Naive thymus-derived CD4-positive, alpha-beta T cell (primary cell): Measurements from ENCODE around the gene CRTC1. TPM values are rescaled to one million over a fixed set of nuclear protein-coding genes. Genes with fewer than 3 reads are reported as not detected.

Experiments used
- ATAC-seq: fragments of 150-1000 bp; cut with Tn5 transposase; 2 replicates; pipeline ENCODE4 v1.10.0; 2021; ENCODE audit warnings: mild to moderate bottlenecking, moderate library complexity
- CTCF ChIA-PET: fragments of 350-600 bp; sonication (Branson Sonifier 250); formaldehyde crosslinking; loops from one replicate; lab custom pipeline; 2021; ENCODE audit warnings: antibody characterized with exemption; lab: Charles Lee
- POLR2A ChIA-PET: fragments of 350-600 bp; sonication (Branson Sonifier 250); formaldehyde crosslinking; loops from one replicate; lab custom pipeline; 2021; ENCODE audit warnings: antibody characterized with exemption, inconsistent platforms; lab: Charles Lee
- DNase-seq, 9 donors: peaks; one replicate each; pipeline versions ENCODE4 v3.0.0 to v3.0.0-alpha.2; 2020 to 2022; ENCODE audit warnings: mixed read lengths in 1 of 9
- H3K27ac ChIP-seq: one replicate; pipeline ENCODE4 v1.7.0; 2013; ENCODE audit warnings: mild to moderate bottlenecking, low read depth, low read length, moderate library complexity
- H3K27me3 ChIP-seq, 2 donors: one replicate each; pipeline ENCODE4 v1.7.0; 2013; ENCODE audit warnings: low read length in 2 of 2, mild to moderate bottlenecking in 2 of 2, moderate library complexity in 2 of 2; ENCODE audit not compliant: control insufficient read depth in 2 of 2, insufficient read depth in 2 of 2
- H3K36me3 ChIP-seq, 3 experiments: 1 replicate in 2 of 3; 2 replicates in 1 of 3; pipeline ENCODE4 v1.7.0; 2013; ENCODE audit warnings: low read length in 3 of 3, mild to moderate bottlenecking in 3 of 3, moderate library complexity in 1 of 3; ENCODE audit not compliant: insufficient read depth in 3 of 3, control insufficient read depth in 2 of 3
- H3K4me1 ChIP-seq, 2 donors: one replicate each; pipeline ENCODE4 v1.7.0; 2013; ENCODE audit warnings: low read length in 2 of 2, mild to moderate bottlenecking in 2 of 2, moderate library complexity in 1 of 2; ENCODE audit not compliant: control insufficient read depth in 2 of 2, insufficient read depth in 2 of 2
- H3K4me3 ChIP-seq: 2 replicates; pipeline ENCODE4 v1.7.0; 2013; ENCODE audit warnings: mild to moderate bottlenecking, low read length
- H3K9me3 ChIP-seq, 3 experiments: 1 replicate in 2 of 3; 2 replicates in 1 of 3; pipeline ENCODE4 v1.7.0; 2013; ENCODE audit warnings: low read length in 3 of 3; ENCODE audit not compliant: control insufficient read depth in 2 of 3
- H3K27ac Mint-ChIP-seq, 9 donors: one replicate each; pipeline ENCODE4 v1.8.0; 2020 to 2022; ENCODE audit warnings: mixed read lengths in 9 of 9, mild to moderate bottlenecking in 8 of 9, moderate library complexity in 5 of 9, inconsistent platforms in 2 of 9
- H3K27me3 Mint-ChIP-seq, 5 donors: one replicate each; pipeline ENCODE4 v1.8.0; 2021 to 2022; ENCODE audit warnings: mixed read lengths in 5 of 5, mild to moderate bottlenecking in 1 of 5
- H3K36me3 Mint-ChIP-seq, 5 donors: one replicate each; pipeline ENCODE4 v1.8.0; 2020 to 2022; ENCODE audit warnings: mixed read lengths in 5 of 5, mild to moderate bottlenecking in 3 of 5, inconsistent platforms in 1 of 5
- H3K4me1 Mint-ChIP-seq, 7 donors: one replicate each; pipeline ENCODE4 v1.8.0; 2020 to 2022; ENCODE audit warnings: mixed read lengths in 7 of 7, mild to moderate bottlenecking in 3 of 7, inconsistent platforms in 1 of 7
- H3K4me3 Mint-ChIP-seq, 10 donors: one replicate each; pipeline ENCODE4 v1.8.0; 2020 to 2022; ENCODE audit warnings: mild to moderate bottlenecking in 10 of 10, mixed read lengths in 10 of 10, moderate library complexity in 6 of 10, inconsistent platforms in 2 of 10
- H3K9me3 Mint-ChIP-seq, 11 donors: one replicate each; pipeline ENCODE4 v1.8.0; 2020 to 2022; ENCODE audit warnings: mixed read lengths in 11 of 11, mild to moderate bottlenecking in 4 of 11, inconsistent platforms in 1 of 11, moderate library complexity in 1 of 11
- intact Hi-C, 2 donors: fragments of 100-400 bp; cut with micrococcal nuclease; formaldehyde crosslinking; loops; one replicate each; pipeline ENCODE4 v1.15.1; 2023
- polyA plus RNA-seq, 2 donors: library from polyadenylated mRNA; unstranded; fragments of 300-500 nt; fragmentation: Illumina TruSeq; gene quantifications; one replicate each; pipeline ENCODE4 v1.2.3, GENCODE V29; 2021
- total RNA-seq, 6 experiments: library from RNA in 5 of 6; stranded (reverse) in 5 of 6; gene quantifications; 1 replicate in 5 of 6; 2 replicates in 1 of 6; pipeline ENCODE4 v1.2.3 and lab custom pipeline; 2021 to 2026

Gene CRTC1
- total and polyA plus RNA-seq, 7 experiments from 2014 or later = 0.97 to 23.4 (median 20.5) TPM

DNA sequence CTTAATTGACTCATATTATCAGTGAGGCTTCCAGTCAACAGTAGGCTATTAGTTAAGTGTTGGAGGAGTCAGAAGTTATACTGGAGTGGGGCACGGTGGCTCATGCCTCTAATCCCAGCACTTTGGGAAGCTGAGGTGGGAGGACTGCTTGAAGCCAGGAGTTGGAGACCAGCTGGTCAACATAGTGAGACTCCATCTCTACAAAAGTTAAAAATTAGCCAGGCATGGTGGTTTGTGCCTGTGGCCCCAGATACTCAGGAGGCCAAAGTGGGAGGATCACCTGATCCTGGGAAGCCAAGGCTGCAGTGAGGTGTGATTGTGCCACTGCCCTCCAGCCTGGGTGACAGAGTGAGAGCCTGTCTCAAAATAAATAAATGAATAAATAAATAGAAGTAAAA, 54.5 kb downstream of the CRTC1 start:
- DNase-seq (no peak), ATAC-seq (no peak)
- intact Hi-C loops = no loop called here
- Mint-ChIP-seq H3K4me1 (peaks cover 0 to 11% (median 0%) of the 10 kb centered on the region in 7 donors), H3K4me3 (no peak overlapping the region), H3K27me3 (no peaks in the 10 kb centered on the region), H3K9me3 (no peaks in the 10 kb centered on the region), H3K27ac (no peak overlapping the region), H3K36me3 (no peaks in the 10 kb centered on the region)
- no peak overlapping the region for H3K27ac ChIP-seq
- H3K4me1 ChIP-seq = no peaks in the 10 kb centered on the region
- no peaks in the 10 kb centered on the region for H3K36me3 ChIP-seq
- POLR2A ChIA-PET = no interaction called here
- no peak overlapping the region for H3K4me3 ChIP-seq
- H3K27me3 ChIP-seq = no peaks in the 10 kb centered on the region
- no peaks in the 10 kb centered on the region for H3K9me3 ChIP-seq
- CTCF ChIA-PET = no interaction called here

DNA sequence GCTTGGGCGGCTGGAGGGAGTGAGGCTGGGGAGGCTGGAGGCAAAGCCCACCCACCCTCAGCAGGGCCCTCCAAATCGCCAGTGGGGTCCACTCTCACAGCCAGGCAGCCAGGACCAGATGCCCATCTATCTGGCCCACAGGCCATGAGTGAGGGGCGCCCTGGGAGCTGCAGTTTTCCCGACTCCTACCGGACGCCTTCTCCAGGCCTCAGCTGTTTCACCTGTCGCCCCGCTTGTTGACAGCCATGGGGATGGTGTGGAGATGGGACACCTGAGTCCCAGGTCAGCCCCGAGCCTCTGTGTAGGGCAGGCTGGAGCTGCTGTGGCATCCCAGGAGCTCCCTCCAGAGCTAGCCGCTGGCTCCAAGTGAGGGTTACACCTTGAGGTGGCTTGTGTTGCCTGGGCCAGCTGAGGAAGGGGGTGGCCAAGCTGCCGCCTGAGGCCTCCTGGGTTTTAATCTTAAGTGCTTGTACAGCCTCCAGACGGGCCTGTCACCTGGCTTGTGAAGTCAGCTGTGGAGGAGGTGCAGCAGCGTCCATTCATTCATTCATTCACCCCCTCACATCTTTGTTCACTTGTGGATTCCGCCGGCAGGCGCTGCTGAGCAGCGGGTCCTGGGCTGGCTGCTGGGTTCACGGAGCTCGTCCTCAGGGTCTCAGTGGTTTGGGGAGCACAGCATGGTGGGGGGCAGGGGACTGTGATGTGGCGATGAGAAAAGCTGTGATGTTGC, 55.6 kb downstream of the CRTC1 start:
- no peaks in the 10 kb centered on the region for H3K9me3 Mint-ChIP-seq
- H3K27me3 ChIP-seq = no peaks in the 10 kb centered on the region
- ChIA-PET POLR2A (no interaction called here), CTCF (no interaction called here)
- intact Hi-C loops = no loop called here
- no peaks in the 10 kb centered on the region for H3K4me1 ChIP-seq
- no peak for DNase-seq
- ATAC-seq = no peak
- no peak overlapping the region for H3K4me3 Mint-ChIP-seq
- H3K36me3 ChIP-seq = peaks cover 0 to 6% (median 0%) of the 10 kb centered on the region in 3 experiments
- no peak overlapping the region for H3K27ac Mint-ChIP-seq
- H3K27me3 Mint-ChIP-seq = no peaks in the 10 kb centered on the region
- no peak overlapping the region for H3K27ac ChIP-seq
- no peaks in the 10 kb centered on the region for H3K36me3 Mint-ChIP-seq
- H3K9me3 ChIP-seq = no peaks in the 10 kb centered on the region
- H3K4me1 Mint-ChIP-seq = peaks cover 0 to 8% (median 0%) of the 10 kb centered on the region in 7 donors
- no peak overlapping the region for H3K4me3 ChIP-seq

DNA sequence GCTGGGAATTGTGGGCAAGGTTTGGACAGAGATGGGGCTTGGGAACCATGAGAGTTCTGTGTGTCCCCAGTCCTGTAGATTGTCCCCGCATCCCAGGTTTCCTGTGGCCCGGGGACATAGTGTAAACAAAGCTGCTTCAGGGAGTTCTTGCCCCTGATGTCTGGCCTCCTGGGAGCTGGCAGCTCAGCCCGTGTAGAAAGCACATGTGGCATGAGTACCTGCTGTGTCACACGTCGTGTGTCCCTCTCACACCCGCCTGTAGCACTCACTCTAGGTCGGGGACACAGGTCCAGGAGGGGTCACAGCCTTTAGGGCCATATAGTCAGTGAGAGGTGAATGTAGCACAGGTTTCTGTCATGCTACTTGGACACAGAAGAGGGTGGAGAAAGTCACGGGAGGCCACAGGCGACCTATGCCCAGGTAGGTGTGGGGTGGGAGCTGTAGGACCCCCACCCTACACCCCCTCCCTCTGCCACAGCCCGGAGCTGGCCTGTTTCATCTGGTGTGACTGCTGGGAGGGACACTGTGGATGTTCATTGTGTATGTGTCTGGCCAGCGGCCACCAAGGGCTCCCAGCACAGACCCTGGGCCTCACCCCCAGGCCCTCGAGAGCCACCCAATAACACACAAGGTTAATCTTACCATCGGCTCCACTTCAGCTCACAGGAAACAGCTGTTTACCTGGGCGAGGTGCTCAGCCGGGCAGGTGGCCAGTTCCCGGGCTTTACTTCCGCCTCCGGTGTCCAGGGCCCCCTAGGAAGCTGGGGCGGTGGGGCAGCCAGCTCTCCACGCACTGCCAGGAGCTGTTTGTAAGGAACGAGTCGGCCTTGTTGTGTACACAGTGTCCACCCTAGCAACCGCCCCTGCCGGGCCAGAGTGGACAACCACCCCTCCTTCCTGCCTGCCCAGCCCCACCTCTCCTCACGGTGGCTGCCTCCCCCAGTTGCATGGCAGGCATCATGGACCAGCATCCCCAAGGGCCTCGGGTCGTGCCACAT, 57.9 kb downstream of the CRTC1 start:
- no peak for ATAC-seq
- Mint-ChIP-seq H3K4me3 (no peak overlapping the region), H3K27me3 (no peaks in the 10 kb centered on the region), H3K36me3 (no peaks in the 10 kb centered on the region), H3K27ac (no peak overlapping the region), H3K9me3 (no peaks in the 10 kb centered on the region), H3K4me1 (peaks cover 0 to 6% (median 0%) of the 10 kb centered on the region in 7 donors)
- CTCF ChIA-PET = no interaction called here
- no peaks in the 10 kb centered on the region for H3K27me3 ChIP-seq
- H3K9me3 ChIP-seq = no peaks in the 10 kb centered on the region
- POLR2A ChIA-PET = interaction anchor here (0.8 kb wide), 2 partner anchors 9 to 11 kb away, joined by 3 read pairs; no protein-coding TSS in a partner anchor
- no peak overlapping the region for H3K27ac ChIP-seq
- intact Hi-C loops = no loop called here
- H3K4me1 ChIP-seq = no peaks in the 10 kb centered on the region
- DNase-seq = no peak
- no peak overlapping the region for H3K4me3 ChIP-seq
- peaks cover 0 to 6% (median 0%) of the 10 kb centered on the region in 3 experiments for H3K36me3 ChIP-seq

DNA sequence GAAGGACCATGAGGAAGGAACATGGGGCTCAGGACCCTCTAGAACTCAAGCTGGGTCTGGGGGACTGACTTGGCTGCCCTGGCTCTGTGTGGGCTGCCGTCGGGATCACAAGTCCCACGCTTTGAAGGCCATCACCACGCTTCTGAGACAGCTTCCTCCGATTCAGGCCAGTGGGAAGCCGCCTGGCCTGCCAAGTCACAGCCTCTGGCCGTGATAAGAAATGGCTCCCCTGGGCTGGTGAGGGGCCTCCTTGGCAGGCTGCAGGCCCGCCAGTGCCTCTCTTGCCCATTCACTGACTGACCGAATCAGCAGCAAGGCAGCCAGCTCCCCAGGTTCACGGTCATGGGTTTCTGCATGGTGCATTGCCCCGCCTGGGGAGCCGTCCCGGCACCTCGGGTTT, 58.8 kb downstream of the CRTC1 start:
- Mint-ChIP-seq H3K27me3 (no peaks in the 10 kb centered on the region), H3K27ac (no peak overlapping the region), H3K9me3 (no peaks in the 10 kb centered on the region), H3K4me1 (peaks cover 0 to 6% (median 0%) of the 10 kb centered on the region in 7 donors), H3K4me3 (no peak overlapping the region), H3K36me3 (no peaks in the 10 kb centered on the region)
- ChIA-PET POLR2A (interaction anchor here (0.8 kb wide), 1 partner anchor 8 kb away, joined by 3 read pairs; no protein-coding TSS in a partner anchor), CTCF (no interaction called here)
- ATAC-seq (no peak), DNase-seq (no peak)
- Histone ChIP-seq H3K4me1 (no peaks in the 10 kb centered on the region), H3K36me3 (peaks cover 0 to 6% (median 0%) of the 10 kb centered on the region in 3 experiments), H3K4me3 (no peak overlapping the region), H3K27me3 (no peaks in the 10 kb centered on the region), H3K9me3 (no peaks in the 10 kb centered on the region), H3K27ac (no peak overlapping the region)
- intact Hi-C loops = no loop called here

DNA sequence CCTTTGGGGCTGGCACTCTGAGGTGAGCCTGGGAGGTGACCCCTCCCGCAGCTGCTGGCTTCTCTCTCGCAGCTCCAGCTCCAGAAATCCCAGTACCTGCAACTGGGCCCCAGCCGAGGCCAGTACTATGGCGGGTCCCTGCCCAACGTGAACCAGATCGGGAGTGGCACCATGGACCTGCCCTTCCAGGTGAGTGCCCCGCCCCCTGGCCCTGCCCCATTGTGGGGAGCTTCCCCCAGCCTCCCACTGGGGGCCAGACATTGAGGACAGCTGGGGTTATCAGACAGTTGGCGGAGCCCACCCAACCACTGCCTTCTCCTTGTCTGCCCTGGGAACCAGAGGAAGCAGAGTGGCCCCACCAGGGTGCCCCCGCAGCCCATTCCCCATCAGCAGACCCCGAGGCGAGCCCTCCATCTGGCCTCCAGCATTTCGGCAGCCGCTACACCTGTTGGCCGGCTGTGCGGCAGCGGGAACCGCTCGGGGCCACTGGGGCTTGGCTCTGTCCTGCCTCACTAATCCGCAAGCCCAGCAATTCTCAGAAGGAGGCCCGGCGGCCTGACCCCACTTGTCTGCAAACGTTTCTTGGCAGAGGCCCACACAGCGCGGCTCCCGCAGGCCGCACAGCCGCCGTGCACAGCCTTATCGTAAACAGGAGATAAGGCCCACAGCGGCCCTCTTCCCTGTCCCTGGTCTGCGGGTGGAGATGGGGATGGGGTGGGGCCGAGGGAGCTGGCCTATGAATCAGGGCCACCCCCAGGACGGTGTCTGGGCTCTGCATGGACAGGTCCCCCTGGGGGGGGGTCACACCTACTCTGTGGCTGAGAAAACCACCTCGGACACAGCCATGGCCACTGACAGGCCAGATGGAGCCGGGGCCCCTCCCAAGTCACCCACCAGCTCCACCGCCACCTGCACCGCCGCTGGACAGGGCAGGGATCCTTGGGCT, 59.6 kb downstream of the CRTC1 start:
- intact Hi-C loops = no loop called here
- Histone ChIP-seq H3K4me1 (no peaks in the 10 kb centered on the region), H3K9me3 (no peaks in the 10 kb centered on the region), H3K27me3 (no peaks in the 10 kb centered on the region), H3K27ac (no peak overlapping the region), H3K4me3 (no peak overlapping the region), H3K36me3 (peaks cover 0 to 6% (median 0%) of the 10 kb centered on the region in 3 experiments)
- Mint-ChIP-seq H3K27me3 (no peaks in the 10 kb centered on the region), H3K4me3 (no peak overlapping the region), H3K36me3 (no peaks in the 10 kb centered on the region), H3K4me1 (peaks cover 0 to 6% (median 0%) of the 10 kb centered on the region in 7 donors), H3K9me3 (no peaks in the 10 kb centered on the region), H3K27ac (no peak overlapping the region)
- ChIA-PET POLR2A (no interaction called here), CTCF (no interaction called here)
- no peak for ATAC-seq
- DNase-seq = no peak

DNA sequence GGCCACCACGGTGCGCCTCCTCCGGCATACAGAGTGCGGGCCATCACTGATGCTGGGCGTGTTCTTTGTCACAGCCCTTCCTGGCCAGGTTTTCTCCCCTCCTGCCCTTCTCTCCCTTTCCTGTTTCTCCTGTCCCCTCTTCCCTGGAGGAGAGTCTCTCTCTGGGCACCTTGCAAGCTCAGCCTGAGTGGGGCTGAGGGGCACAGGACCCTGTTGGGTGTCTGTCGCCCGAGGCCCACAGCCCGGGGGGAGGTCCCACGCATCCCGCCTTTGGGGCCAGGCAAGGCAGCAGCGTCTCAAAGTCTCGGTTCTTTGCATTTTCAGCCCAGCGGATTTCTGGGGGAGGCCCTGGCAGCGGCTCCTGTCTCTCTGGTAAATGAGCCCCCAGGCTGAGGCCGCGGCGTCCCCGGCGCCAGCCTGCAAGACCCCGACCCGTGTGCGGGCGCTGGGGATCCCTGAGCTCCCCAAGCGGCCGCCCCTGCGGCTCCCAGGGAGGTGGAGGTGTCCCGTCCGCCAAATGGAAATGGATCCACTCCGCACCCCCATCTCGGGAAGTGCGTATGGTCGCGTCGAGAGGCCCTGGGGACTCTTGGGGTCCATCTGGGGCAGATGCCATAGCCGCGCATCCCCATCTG, 60.4 kb downstream of the CRTC1 start:
- H3K4me3 Mint-ChIP-seq = no peak overlapping the region
- ChIA-PET CTCF (no interaction called here), POLR2A (no interaction called here)
- H3K27me3 Mint-ChIP-seq = no peaks in the 10 kb centered on the region
- H3K36me3 Mint-ChIP-seq = peaks cover 0 to 5% (median 0%) of the 10 kb centered on the region in 5 donors
- Histone ChIP-seq H3K27me3 (no peaks in the 10 kb centered on the region), H3K4me3 (no peak overlapping the region), H3K4me1 (no peaks in the 10 kb centered on the region), H3K27ac (no peak overlapping the region), H3K36me3 (peaks cover 0 to 7% (median 0%) of the 10 kb centered on the region in 3 experiments), H3K9me3 (no peaks in the 10 kb centered on the region)
- no peaks in the 10 kb centered on the region for H3K9me3 Mint-ChIP-seq
- no peak overlapping the region for H3K27ac Mint-ChIP-seq
- ATAC-seq (no peak), DNase-seq (no peak)
- H3K4me1 Mint-ChIP-seq = peaks cover 0 to 6% (median 0%) of the 10 kb centered on the region in 7 donors
- intact Hi-C loops = no loop called here
